T-helper 1 cell treated with Interleukin-12 subunit alpha and Interleukin-12 subunit beta and Interleukin-4 antibody, amounts not matched to agents 30 μg/mL and 1 μg/mL, for 36 hours (primary cell): ENCODE results near the gene DCLK1.

Experiments
- H3K27ac Mint-ChIP-seq: one replicate; pipeline ENCODE4 v1.8.0; 2021; ENCODE audit warnings: mild to moderate bottlenecking, mixed read lengths
- H3K27me3 Mint-ChIP-seq: one replicate; pipeline ENCODE4 v1.8.0; 2021; ENCODE audit warnings: low read depth, mixed read lengths
- H3K36me3 Mint-ChIP-seq: one replicate; pipeline ENCODE4 v1.8.0; 2021; ENCODE audit warnings: low read depth, mixed read lengths
- H3K4me1 Mint-ChIP-seq: one replicate; pipeline ENCODE4 v1.8.0; 2021; ENCODE audit warnings: low read depth, mixed read lengths
- H3K4me3 Mint-ChIP-seq: one replicate; pipeline ENCODE4 v1.8.0; 2021; ENCODE audit warnings: mild to moderate bottlenecking, moderate library complexity, mixed read lengths
- H3K9me3 Mint-ChIP-seq: one replicate; pipeline ENCODE4 v1.8.0; 2021; ENCODE audit warnings: mixed read lengths

The DCLK1 gene

GRCh38 chr13:36059321-36059720, 71.9 kb downstream of the DCLK1 start:
- Mint-ChIP-seq H3K4me3 (no peak overlapping the region), H3K27ac (no peak overlapping the region), H3K27me3 (no peaks in the 10 kb centered on the region), H3K4me1 (no peaks in the 10 kb centered on the region), H3K9me3 (no peaks in the 10 kb centered on the region), H3K36me3 (no peaks in the 10 kb centered on the region)

- no peaks in the 10 kb centered on the region for H3K4me1 Mint-ChIP-seq
- no peaks in the 10 kb centered on the region for H3K9me3 Mint-ChIP-seq
- no peaks in the 10 kb centered on the region for H3K36me3 Mint-ChIP-seq
Measured at GRCh38 chr13:36058116-36058515, 73.1 kb downstream of the DCLK1 start.

GRCh38 chr13:36057547-36057946, 73.6 kb downstream of the DCLK1 start:
- no peaks in the 10 kb centered on the region for H3K9me3 Mint-ChIP-seq
- H3K36me3 Mint-ChIP-seq = no peaks in the 10 kb centered on the region
- H3K4me1 Mint-ChIP-seq = no peaks in the 10 kb centered on the region
- H3K4me3 Mint-ChIP-seq = no peak overlapping the region
- H3K27me3 Mint-ChIP-seq = no peaks in the 10 kb centered on the region
- H3K27ac Mint-ChIP-seq = no peak overlapping the region

More at GRCh38 chr13:36058116-36058515, 73.1 kb downstream of the DCLK1 start:
- H3K27me3 Mint-ChIP-seq = no peaks in the 10 kb centered on the region
- H3K27ac Mint-ChIP-seq = no peak overlapping the region
- H3K4me3 Mint-ChIP-seq = no peak overlapping the region

GRCh38 chr13:36057041-36057440, 74.1 kb downstream of the DCLK1 start:
- Mint-ChIP-seq H3K27me3 (no peaks in the 10 kb centered on the region), H3K4me3 (no peak overlapping the region), H3K9me3 (no peaks in the 10 kb centered on the region), H3K4me1 (no peaks in the 10 kb centered on the region), H3K36me3 (no peaks in the 10 kb centered on the region), H3K27ac (no peak overlapping the region)

GRCh38 chr13:36055366-36055765, 75.8 kb downstream of the DCLK1 start:
- Mint-ChIP-seq H3K4me1 (no peaks in the 10 kb centered on the region), H3K36me3 (no peaks in the 10 kb centered on the region), H3K27me3 (no peaks in the 10 kb centered on the region), H3K27ac (no peak overlapping the region), H3K9me3 (no peaks in the 10 kb centered on the region), H3K4me3 (no peak overlapping the region)

- Mint-ChIP-seq H3K27ac (no peak overlapping the region), H3K27me3 (no peaks in the 10 kb centered on the region), H3K9me3 (no peaks in the 10 kb centered on the region), H3K36me3 (no peaks in the 10 kb centered on the region), H3K4me3 (no peak overlapping the region), H3K4me1 (no peaks in the 10 kb centered on the region)
Measured at GRCh38 chr13:36054041-36054440, 77.1 kb downstream of the DCLK1 start.

- Mint-ChIP-seq H3K9me3 (no peaks in the 10 kb centered on the region), H3K27me3 (no peaks in the 10 kb centered on the region)
Measured at GRCh38 chr13:36051082-36051481, 80.1 kb downstream of the DCLK1 start.

GRCh38 chr13:36046672-36047071, 84.5 kb downstream of the DCLK1 start:
- Mint-ChIP-seq H3K36me3 (no peaks in the 10 kb centered on the region), H3K4me1 (no peaks in the 10 kb centered on the region), H3K27me3 (no peaks in the 10 kb centered on the region), H3K4me3 (no peak overlapping the region), H3K9me3 (no peaks in the 10 kb centered on the region), H3K27ac (no peak overlapping the region)

More at GRCh38 chr13:36051082-36051481, 80.1 kb downstream of the DCLK1 start:
- Mint-ChIP-seq H3K4me3 (no peak overlapping the region), H3K4me1 (no peaks in the 10 kb centered on the region), H3K27ac (no peak overlapping the region), H3K36me3 (no peaks in the 10 kb centered on the region)

- Mint-ChIP-seq H3K9me3 (no peaks in the 10 kb centered on the region), H3K4me1 (no peaks in the 10 kb centered on the region), H3K4me3 (no peak overlapping the region), H3K27ac (no peak overlapping the region), H3K27me3 (no peaks in the 10 kb centered on the region), H3K36me3 (no peaks in the 10 kb centered on the region)
Measured at GRCh38 chr13:36038785-36039555, 92.2 kb downstream of the DCLK1 start.

GRCh38 chr13:36033035-36033434, 98.1 kb downstream of the DCLK1 start:
- H3K27ac Mint-ChIP-seq = no peak overlapping the region
- peaks cover 9% of the 10 kb centered on the region for H3K9me3 Mint-ChIP-seq
- H3K36me3 Mint-ChIP-seq = no peaks in the 10 kb centered on the region
- H3K27me3 Mint-ChIP-seq = no peaks in the 10 kb centered on the region
- H3K4me1 Mint-ChIP-seq = no peaks in the 10 kb centered on the region
- H3K4me3 Mint-ChIP-seq = no peak overlapping the region

GRCh38 chr13:36031490-36031889, 99.7 kb downstream of the DCLK1 start:
- no peaks in the 10 kb centered on the region for H3K27me3 Mint-ChIP-seq
- H3K27ac Mint-ChIP-seq = no peak overlapping the region
- H3K4me1 Mint-ChIP-seq = no peaks in the 10 kb centered on the region
- no peaks in the 10 kb centered on the region for H3K36me3 Mint-ChIP-seq
- no peak overlapping the region for H3K4me3 Mint-ChIP-seq
- peaks cover 9% of the 10 kb centered on the region for H3K9me3 Mint-ChIP-seq

GRCh38 chr13:36030670-36031331, 100.4 kb downstream of the DCLK1 start:
- Mint-ChIP-seq H3K27me3 (no peaks in the 10 kb centered on the region), H3K27ac (no peak overlapping the region), H3K9me3 (peaks cover 9% of the 10 kb centered on the region), H3K4me1 (no peaks in the 10 kb centered on the region), H3K36me3 (no peaks in the 10 kb centered on the region), H3K4me3 (no peak overlapping the region)

GRCh38 chr13:36029166-36029565, 102.0 kb downstream of the DCLK1 start:
- H3K27me3 Mint-ChIP-seq = no peaks in the 10 kb centered on the region
- no peaks in the 10 kb centered on the region for H3K4me1 Mint-ChIP-seq
- H3K9me3 Mint-ChIP-seq = peaks cover 9% of the 10 kb centered on the region
- H3K4me3 Mint-ChIP-seq = no peak overlapping the region
- no peaks in the 10 kb centered on the region for H3K36me3 Mint-ChIP-seq
- no peak overlapping the region for H3K27ac Mint-ChIP-seq

- Mint-ChIP-seq H3K36me3 (no peaks in the 10 kb centered on the region), H3K4me3 (no peak overlapping the region), H3K9me3 (peaks cover 9% of the 10 kb centered on the region), H3K27me3 (no peaks in the 10 kb centered on the region), H3K27ac (no peak overlapping the region), H3K4me1 (no peaks in the 10 kb centered on the region)
Measured at GRCh38 chr13:36028359-36029025, 102.7 kb downstream of the DCLK1 start.

- no peaks in the 10 kb centered on the region for H3K4me1 Mint-ChIP-seq
- H3K27ac Mint-ChIP-seq = no peak overlapping the region
- H3K4me3 Mint-ChIP-seq = no peak overlapping the region
- H3K36me3 Mint-ChIP-seq = no peaks in the 10 kb centered on the region
- peaks cover 5% of the 10 kb centered on the region for H3K9me3 Mint-ChIP-seq
- no peaks in the 10 kb centered on the region for H3K27me3 Mint-ChIP-seq
Measured at GRCh38 chr13:36026531-36026930, 104.7 kb downstream of the DCLK1 start.
